GM18499 (cell line): Measurements from ENCODE around the gene HAS3.
A peak's percentile ranks its signal among the peaks of the same experiment; 100 is the strongest.
"Not testable (repeated sequence)": the region's sequence is repeated elsewhere in the genome, so short reads cannot be mapped to it uniquely, and the experiment has no call there.

Source experiments
- ATAC-seq: cut with Tn5 transposase; IDR thresholded peaks from one replicate; pipeline ENCODE4 v1.9.1; 2021; ENCODE audit warnings: moderate number of reproducible peaks; ENCODE audit not compliant: insufficient read depth, unreplicated experiment

HAS3 gene

GRCh38 chr16:69115361-69115760, 9.9 kb downstream of the HAS3 start:
- no peak for ATAC-seq

- no peak for ATAC-seq
Observed at GRCh38 chr16:69115837-69116236, 10.4 kb downstream of the HAS3 start.

GRCh38 chr16:69116256-69116875, 10.9 kb downstream of the HAS3 start:
- no peak for ATAC-seq

GRCh38 chr16:69116906-69117305, 11.5 kb downstream of the HAS3 start:
- ATAC-seq = no peak

DNA sequence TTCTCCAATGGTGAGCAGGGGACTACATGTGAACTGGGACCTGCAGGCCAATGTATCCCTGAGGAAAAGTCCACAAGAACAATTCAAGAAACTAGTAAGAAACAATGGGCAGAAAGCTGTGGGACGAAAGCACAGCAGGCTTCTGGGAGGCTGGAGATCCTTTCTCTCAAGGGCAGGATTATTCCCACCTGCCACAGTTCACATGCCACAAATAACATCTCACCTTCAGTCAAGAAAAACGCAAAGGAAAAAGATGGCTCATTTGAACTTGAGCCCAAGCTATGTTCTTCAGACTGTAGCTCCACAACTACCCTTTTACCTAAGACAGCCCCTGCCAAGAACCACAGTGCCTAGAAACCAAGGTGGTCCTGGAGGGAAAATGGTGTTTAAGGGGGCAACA, 13.0 kb downstream of the HAS3 start:
- no peak for ATAC-seq

GRCh38 chr16:69118994-69119393, 13.5 kb downstream of the HAS3 start:
- ATAC-seq = no peak

DNA sequence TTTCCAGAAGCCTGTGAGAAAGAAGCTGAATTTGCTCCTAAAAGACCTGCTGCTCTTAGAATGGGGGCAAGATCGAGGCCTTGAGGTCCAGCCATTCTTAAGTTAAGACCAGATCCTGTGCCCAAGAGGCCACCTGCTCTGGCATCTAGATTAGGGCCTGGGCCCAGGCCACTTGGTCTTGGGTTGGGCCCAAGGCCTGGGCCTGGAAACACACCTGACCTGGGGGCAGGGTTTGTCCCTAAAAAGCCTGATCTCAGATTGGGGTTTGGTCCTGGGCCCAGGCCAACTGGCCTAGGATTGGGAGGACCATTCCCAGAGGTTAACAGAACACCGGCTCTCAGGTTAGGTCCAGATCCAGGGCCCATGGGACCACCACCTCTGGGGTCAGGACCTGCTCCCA, 14.1 kb downstream of the HAS3 start:
- no peak for ATAC-seq

DNA sequence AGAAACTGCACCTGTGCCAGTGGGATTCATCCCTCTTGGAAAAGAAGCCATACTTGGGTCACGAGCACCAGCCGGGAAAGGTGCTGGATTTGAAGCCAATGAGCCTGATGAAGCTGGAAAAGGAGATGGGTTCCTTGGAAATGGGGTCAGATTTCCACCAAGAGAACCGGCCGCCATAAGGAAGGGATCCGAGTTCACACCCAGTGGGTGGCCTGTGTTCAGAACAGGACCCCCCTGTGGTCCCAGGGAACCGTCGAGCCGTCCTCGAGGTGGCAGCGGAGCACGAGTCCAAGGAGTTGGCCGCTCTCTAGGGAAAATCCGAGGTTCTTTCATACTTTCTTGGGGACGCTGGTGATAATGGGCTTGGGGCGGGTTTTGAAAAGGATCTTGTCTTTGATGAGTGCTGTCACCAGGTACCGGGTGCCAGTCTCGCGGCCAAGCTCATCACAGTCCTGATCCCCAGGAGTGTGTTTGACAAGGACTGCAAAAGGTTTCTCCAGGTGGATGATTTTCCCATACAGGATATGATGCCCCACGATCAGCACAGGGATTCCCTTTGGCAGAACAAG, 14.7 kb downstream of the HAS3 start:
- no peak for ATAC-seq

GRCh38 chr16:69123910-69124309, 18.5 kb downstream of the HAS3 start:
- no peak for ATAC-seq

DNA sequence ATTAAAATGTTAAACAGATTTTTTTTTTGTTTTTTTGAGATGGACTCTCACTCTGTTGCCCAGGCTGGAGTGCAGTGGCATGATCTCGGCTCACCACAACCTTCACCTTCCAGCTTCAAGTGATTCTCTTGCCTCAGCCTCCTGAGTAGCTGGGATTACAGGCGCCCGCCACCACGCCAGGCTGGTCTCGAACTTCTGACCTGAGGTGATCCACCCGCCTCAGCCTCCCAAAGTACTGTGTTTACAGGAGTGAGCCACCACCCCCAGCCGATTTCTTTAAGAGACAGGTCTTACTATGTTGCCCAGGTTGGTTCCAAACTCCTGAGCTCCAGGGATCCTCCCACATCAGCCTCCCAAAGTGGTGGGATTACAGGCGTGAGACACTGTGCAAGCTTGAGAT, 19.0 kb downstream of the HAS3 start:
- not testable (repeated sequence) for ATAC-seq

DNA sequence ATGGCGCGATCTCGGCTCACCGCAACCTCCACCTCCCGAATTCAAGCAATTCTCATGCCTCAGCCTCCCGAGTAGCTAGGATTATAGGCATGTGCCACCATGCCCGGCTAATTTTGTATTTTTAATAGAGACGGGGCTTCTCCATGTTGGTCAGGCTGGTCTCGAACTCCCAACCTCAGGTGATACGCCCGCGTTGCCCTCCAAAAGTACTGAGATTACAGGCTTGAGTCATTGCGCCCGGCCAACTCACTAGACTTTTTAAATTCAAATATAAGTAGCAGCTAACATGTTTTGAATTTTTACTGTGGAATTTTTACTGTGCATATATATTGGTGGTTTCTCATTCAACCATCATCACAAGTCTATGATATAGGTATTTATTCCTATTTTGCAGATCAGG, 19.5 kb downstream of the HAS3 start:
- not testable (repeated sequence) for ATAC-seq

DNA sequence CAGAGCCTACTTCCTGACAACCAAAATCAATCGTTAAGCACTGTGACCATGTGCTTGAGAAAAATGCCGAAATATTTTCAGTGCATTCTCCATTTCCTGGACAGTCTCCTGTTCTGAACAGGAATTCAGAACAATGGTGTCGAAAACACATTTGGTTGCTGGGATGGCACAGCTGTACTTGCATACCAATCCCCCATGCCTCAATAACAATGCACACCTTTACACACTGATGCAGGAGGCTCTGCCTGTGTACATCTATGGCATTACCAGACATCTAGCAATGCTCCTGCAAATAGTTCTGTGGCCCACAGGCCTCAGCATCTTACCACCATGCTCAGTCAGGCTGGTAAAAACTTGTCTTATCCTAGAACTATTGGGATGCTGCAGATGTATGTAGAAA, 20.8 kb downstream of the HAS3 start:
- ATAC-seq = no peak

- not testable (repeated sequence) for ATAC-seq
Observed at GRCh38 chr16:69126801-69127200, 21.3 kb downstream of the HAS3 start.

GRCh38 chr16:69127966-69128510, 22.6 kb downstream of the HAS3 start:
- no peak for ATAC-seq

GRCh38 chr16:69130461-69130860, 25.0 kb downstream of the HAS3 start:
- ATAC-seq = no peak

GRCh38 chr16:69131167-69131838, 25.9 kb downstream of the HAS3 start:
- no peak for ATAC-seq

DNA sequence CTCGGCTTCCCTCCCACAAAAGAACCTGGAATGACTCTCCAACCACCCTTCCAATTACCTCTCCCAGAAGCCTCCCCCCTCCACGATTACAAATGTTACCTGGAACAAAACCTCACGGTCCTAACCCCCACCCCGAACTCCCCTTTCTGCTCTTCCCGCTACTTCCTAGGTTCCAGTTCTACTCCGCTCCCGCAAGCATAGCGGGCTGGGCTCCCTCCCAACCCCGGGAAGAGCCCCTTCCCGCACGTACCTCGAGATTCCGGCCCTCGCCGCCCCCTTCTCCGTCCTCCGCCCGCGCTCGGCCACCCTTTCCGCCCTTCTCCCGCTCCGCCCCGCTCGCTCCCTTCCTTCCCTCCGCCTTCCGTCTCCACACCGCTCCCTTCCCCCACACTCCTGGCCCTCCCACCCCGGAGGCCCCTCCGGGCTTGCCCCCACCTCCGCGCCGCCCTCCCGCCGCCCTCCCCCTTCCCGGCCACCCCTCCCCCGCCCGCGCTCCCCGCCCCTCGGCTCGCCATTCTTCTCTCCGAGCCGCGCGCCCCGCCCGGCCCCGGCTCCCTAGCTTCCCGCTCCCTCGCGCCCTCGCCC, 26.5 kb downstream of the HAS3 start:
- no peak for ATAC-seq

DNA sequence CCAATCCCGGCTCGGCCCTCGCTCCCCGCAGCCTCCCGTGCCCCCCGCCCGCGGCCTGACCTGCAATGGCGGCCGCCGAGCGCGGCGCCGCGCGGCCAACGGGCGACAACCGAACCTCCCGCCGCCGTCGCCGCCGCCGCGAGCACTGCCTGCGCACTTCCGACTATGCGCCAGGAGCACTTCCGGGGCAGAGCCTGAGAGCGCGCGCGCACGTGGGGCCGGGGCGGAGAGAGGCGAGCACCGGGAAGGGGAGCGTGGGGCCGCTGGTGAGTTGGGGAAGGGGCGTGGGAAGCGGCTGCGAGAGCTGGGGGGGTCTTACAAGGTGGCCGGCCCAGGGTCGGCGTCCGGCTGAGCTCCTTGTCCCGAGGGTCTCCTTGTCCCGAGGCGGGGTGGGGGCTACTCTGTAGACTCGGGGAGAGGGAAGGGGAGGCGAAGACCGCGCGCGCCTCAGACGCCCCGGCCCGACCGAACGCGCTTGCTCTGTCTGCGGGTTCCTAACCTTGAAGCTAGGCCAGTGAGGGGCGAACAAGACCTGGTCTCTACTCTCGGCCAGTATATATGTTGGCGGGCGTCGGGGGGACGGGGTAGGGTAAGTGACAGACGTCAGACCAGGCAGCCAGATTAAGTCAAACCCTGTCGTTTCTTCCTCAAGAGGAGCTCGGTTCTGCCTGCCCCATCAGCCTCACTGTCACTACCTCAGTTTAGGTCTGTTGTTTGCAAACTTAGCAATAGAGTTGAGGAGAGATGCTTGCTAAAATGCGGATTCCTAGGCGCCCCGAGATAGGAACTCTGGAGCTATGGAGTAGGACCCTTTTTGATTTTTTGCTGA, 27.2 kb downstream of the HAS3 start, which contains the start of the genes CHTF8 and UTP4:
Gene CHTF8 (minus strand): TSS at position 165 of the 829 bp plus-strand sequence. CDS start 11,130 bp downstream, outside the sequence.
Gene UTP4 (plus strand): TSS at position 226 of the 829 bp plus-strand sequence. CDS start 811 bp downstream, outside the sequence.
- ATAC-seq = peak; percentile 56

DNA sequence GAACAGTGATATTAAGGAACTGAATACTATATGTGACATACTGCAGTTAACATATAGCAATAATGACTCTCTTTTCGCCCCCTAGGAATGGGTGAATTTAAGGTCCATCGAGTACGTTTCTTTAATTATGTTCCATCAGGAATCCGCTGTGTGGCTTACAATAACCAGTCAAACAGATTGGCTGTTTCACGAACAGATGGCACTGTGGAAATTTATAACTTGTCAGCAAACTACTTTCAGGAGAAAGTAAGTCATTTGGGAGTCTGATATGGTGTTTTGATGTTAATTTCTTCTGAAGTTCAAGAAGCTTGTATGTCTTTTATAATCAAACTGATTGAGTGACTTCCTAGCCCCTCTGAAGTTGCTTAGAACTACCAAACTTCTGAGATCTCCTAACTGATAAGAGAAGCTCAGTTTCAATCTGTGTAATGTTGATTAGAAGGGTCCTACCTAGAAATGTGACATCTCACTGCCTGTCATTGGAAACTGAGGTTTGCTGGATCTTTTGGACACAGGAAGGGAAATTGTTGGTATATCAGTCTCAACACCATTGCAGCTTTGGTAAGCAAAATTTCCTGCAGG, 28.0 kb downstream of the HAS3 start:
- ATAC-seq = no peak

DNA sequence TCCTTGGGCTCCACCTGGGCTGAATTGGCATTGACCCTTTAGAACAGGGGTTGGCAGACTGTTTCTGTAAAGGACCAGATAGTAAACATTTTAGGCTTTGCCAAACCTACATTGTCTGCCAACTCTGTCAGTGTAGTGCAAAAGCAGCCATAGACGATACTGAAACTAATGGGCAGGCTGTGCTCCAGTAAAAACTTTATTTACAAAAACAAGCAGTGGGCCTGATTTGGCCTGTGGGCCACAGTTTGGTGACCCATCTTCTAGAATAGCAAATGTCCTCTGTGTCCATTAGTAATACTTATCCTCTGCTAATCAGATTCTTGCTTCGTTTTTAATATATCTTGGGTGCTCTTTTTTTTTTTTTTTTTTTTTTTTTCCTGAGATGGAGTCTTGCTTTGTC, 33.2 kb downstream of the HAS3 start:
- no peak for ATAC-seq
